GM21528 (cell line): ENCODE measurements around the gene NF1.
"Not testable (repeated sequence)": the region's sequence is repeated elsewhere in the genome, so short reads cannot be mapped to it uniquely, and the experiment has no call there.

Experiments
- ATAC-seq: cut with Tn5 transposase; IDR thresholded peaks from one replicate; pipeline ENCODE4 v1.9.1; 2021; ENCODE audit warnings: mild to moderate bottlenecking, moderate library complexity; ENCODE audit not compliant: unreplicated experiment, low FRiP score

NF1 gene

DNA sequence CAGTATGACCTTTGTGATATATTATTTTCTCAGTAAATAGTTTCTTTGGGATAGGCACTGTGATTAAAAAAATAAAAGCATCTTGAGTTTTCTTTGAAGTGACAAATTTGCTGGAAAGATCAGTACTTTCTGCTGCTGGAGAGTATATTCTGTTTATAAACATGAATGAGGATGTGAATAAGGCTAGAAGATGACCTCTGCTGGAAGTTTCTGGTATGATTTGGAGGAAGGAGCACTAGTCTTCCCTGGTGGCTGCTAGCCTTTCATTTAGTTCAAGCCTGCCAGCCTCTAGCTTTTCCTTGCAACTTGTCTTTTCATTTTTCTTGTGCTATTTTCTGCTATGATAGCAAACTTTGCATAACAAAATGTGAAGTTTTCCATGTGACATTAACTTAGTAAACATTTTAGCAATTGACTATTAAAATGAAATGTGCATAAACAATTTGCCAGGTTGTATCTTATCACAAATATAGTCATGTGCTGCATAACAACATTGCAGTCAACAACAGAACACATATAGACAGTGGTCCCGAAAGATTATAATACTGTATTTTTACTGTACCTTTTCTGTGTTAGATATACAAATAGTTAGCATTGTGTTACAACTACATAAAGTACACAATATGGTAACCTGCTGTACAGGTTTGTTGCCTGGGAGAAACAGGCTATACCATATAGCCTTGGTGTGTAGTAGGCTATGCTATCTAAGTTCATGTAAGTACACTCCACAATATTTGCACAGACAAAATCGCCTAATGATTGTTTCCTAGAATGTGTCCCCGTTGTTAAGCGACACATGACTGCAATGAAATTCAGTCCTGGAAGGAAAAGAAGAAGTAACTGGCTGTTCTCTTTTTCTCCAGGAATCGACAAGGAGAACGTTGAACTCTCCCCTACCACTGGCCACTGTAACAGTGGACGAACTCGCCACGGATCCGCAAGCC is 278.6 kb downstream of the NF1 start:
- no peak for ATAC-seq

DNA sequence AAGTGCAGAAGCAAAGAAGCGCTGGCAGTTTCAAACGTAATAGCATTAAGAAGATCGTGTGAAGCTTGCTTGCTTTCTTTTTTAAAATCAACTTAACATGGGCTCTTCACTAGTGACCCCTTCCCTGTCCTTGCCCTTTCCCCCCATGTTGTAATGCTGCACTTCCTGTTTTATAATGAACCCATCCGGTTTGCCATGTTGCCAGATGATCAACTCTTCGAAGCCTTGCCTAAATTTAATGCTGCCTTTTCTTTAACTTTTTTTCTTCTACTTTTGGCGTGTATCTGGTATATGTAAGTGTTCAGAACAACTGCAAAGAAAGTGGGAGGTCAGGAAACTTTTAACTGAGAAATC is 279.3 kb downstream of the NF1 start:
- ATAC-seq = no peak

DNA sequence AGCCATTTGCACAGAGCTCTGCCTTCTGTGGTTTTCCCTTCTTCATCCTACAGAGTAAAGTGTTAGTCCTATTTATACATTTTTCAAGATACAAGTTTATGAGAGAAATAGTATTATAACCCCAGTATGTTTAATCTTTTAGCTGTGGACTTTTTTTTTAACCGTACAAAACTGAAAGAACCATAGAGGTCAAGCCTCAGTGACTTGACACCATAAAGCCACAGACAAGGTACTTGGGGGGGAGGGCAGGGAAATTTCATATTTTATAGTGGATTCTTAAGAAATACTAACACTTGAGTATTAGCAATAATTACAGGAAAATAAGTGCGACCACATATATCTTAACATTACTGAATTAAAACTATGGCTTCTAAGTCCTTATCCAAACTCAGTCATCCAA is 279.7 kb downstream of the NF1 start:
- ATAC-seq = no peak

DNA sequence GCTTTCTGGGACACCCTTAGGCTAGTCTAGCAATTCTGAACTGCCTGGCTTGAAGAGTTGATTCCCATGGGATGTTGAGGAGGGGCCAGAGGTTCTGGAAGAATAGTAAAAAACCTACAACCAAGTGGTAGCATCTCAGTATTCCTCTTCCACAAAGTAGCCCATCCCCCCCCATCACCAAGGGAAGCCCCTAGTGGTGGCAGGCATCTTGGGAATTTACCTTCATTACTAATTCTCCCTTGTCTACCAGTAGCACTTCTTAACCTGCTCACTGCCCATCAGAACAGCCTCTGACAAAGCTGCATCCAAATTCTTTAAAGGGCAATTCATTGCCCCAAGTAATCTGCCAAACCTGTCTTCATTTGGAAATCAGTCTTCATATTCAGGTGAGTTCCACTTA is 283.9 kb downstream of the NF1 start:
- no peak for ATAC-seq

DNA sequence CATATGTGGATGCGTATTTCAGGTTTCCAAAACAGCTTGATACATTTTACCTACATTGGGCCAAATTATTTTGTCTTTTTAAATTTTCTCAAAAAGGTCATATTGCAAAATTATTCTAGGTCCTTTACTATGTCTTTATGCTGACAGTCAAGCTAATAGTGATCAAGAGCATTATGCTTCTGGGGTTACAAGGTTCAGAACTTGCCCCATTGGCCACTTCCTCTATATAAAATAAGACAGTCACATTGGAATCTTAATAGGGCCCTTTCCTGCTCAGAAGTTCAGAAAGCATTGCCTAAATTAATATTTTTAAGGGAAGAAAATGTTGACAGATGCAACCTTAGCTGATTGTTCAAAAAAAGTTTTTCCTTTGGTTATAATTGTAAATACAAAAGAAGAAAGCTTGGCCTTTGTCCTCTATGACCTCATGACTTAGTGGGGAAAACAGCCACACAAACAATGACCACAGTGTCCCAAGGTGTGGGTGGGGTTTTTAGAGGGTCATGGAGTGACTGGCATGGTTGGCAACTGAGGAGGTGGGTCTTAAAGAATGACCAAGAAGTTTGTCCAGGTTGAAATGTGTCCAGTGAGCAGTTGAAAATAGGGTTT is 284.9 kb downstream of the NF1 start:
- ATAC-seq = no peak

DNA sequence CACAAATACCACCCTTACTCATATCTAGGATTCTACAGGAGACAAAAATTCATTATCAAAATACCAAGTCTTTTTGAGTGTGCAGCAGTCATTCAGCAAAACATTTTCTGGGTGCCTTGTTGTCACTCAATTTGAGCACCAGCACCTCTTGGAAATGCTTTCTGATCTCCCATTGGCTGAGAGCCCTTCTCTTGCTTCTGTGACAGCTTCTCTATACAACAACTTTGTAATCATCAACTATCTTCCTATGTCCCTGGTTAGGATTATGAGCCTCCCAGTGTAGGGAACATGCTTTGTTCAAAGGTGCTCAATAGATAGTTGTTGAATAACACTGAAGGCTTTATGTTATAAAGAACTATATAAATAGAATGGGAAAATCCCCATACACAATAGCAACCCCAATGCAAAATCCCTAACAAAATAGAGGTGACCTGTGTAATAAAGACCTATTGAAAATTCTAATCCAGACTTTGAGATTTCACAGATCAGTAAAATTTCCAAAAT is 286.4 kb downstream of the NF1 start:
- ATAC-seq = no peak

DNA sequence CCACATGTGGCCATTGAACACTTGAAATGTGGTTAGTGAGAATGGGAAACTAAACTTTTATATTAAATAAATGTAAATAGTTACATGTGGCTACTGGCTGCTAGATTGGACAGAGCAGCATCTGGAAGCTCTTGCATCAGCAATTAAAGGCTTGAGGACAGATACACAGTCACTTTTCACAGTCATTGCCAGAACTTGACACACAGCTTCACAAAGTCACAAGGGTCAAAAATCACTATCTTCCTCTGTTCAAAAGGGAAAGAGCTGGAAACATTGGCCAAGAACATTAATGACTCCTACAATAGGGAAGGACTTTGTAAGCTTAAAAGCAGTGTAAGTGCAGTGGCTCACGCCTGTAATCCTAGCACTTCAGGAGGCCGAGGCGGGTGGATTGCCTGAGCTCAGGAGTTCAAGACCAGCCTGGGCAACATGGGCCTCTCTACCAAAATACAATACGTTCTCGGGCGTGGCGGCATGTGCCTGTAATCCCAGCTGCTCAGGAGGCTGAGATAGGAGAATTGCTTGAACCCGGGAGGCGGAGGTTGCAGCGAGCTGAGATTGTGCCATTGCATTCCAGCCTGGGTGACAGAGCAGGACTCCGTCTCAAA is 288.0 kb downstream of the NF1 start:
- not testable (repeated sequence) for ATAC-seq

DNA sequence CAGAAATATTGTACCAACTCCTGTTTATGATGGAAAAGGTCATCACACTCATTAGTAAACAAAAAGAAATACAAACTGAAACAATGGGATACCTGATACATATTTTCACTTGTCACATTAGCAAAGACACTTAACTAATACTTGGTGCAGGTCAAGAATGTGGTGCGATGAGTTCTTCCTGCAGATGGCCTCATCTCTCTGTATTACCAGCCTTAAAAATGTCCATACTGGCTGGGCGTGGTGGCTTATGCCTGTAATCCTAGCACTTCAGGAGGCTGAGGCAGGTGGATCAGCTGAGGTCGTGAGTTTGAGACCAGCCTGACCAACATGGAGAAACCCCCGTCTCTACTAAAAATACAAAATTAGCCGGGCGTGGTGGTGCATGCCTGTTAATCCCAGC is 288.7 kb downstream of the NF1 start:
- not testable (repeated sequence) for ATAC-seq

DNA sequence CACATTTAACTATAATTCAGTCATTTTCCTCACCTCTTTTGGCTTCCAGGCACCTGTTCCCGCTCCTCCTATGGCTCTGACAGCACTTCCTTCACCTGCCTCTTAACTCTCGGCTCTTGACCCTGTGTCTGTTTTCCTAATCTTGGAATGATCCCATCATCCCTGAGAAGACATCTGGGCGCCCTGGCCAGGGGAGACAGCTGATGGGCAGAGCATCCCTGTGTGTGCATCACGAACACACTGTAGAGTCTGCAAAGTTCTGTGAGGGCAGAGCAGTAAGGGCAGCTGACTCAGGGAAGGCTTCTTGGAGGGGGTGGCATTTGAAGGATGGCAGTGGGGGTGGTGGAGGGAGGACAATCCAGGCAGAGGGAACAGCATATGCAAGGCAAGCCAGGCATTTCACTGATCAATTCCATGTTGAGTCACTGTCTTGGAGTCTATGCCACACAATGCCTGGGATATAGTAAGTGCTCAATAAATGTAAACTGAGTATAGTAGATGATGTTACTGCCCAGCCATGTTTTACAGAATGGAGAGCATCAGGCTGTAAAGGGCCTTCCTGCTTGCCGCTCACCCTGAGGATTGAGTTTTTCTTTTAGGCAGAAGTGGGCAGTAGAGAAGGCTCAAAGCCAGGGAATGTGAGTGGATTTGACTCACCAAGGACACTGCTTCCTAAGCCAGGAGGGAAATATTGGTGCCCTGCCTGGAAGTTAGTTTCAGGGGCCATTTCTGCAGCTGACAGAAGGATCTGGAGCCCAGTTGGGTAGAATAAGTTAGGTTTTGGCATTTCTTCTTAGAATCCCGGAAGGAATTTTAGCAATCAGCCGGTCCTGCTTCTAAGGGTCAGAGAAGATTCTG is 290.9 kb downstream of the NF1 start:
- no peak for ATAC-seq

DNA sequence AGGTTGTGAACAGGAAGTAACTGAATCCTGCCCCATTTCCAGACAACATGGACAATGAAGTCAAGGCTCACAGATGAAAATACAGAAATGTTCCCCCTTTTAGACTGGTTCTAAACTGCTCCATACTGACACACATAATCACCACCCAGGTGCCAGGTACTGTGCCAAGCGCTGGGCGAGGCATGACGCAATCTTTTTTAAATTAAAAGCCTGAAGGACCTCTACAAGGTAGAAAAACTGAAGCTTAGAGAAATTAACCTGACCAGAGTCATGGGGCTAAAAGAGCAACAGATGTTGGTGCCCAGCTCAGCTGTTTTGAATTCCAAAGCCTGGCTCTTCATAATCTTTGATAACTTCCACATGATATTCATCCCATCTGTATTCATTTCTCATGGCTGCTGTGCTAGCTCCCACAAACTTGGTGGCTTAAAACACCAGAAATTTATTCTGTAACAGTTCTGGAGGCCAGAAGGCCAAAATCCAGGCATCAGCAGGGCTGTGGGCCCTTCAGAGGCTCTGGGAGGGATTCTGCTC is 291.8 kb downstream of the NF1 start:
- no peak for ATAC-seq

DNA sequence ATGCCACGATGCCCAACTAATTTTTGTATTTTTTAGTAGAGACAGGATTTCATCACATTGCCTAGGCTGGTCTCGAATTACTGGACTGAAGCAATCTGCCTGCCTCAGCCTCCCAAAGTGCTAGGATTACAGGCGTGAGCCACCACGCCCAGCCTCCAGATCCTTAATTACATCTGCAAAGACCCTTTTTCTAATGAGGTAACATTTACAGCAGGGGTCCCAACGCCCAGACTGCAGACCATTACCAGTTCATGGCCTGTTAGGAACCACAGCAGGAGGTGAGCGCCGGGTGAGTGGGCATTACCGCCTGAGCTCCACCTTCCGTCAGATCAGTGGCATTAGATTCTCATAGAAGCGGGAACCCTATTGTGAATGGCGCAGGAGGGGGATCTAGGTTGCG is 292.7 kb downstream of the NF1 start:
- ATAC-seq = no peak

DNA sequence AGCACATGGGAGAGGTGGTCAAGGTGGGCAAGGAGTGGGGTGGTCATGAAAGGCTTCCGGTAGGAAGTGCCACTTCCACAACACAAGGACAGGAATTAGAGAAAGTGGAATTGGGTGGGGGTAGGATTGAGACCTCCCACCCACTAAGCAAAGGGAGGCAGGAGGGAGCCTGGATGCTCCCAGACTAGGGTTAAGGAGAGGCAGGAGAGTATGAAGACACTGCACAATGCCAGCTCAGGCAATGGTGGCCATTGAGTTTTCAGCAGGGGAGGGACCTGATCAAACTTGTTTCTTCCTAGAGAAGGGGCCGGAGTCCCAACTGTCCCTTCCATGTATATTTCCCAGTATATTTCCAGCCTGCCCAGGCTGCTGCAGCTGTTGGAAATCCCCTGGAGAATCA is 293.6 kb downstream of the NF1 start:
- ATAC-seq = no peak

DNA sequence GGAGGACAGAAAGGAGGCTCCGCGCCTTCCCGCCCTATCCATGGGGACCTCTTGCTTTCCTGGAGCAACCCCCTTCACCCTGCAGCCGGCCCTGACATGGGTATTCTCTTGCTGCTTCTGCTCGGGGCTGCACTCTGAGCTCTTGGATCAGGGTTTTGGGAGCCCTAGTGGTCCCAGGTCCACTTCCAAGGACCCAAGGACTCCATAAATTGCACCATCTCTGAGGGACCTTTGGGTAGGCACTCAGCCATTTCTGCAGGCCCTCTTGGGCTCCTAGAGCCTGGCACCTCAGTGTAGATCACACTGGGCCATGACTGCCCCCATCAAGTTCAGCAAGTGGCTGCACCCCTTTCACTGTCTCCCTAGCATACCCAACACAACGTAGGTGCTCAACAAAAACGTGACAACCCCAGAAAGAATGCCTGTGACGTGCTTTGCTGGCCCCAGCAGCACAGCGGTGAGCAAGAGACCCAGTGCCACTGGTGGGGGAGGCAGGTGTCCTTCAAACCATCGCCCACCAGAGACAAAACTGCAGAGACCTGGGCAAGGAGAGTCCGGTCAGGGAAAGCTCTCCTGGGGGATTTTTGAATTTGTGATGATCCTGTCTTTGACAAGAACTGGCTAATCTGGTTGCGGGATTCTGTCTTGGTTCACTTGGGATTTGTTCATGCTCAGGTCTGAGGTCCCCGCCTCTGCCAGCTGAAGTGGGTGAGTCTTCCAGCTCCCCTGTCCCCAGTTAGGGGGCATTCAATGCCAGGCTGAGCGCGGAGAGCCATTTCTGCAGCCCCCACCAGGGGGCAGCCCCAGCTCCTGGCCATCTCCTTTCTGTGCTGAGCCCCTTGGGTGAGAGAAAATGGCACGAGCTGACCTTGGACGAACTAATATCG is 294.2 kb downstream of the NF1 start:
- ATAC-seq = no peak

DNA sequence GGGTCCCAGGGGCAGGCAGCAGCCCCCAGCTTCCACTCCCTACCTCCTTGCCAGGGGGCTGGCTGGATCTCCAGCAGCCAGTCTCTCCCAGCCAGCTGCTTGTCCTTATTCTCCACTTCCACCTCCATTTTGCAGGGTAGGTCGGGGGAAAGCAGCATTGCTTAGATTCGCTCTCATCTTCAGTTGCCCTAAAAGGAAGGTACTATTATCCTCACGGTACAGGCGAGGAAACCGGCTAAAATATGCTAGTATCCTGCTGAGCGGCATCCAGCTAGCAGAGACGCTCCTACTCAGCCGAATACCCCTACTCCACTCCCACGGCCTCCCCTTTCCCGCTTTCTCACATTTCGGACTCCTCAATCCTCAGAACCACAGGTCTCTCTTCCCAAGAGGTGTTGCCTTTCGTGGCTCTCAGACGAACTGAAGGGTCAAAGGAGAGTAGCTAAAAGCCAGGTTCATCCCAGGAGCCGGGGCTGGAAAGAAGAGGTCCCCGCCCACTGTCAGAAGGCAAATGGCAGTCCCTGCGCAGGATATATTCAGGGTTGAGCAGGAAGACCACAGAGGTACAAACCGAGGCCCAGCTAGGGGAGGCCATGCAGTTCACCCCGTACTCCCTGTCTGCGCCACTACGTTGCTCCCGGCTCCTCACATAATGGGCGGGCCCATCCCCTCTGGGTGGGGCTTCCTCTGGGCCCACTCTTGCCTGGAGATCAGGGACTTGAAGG is 295.0 kb downstream of the NF1 start:
- no peak for ATAC-seq

DNA sequence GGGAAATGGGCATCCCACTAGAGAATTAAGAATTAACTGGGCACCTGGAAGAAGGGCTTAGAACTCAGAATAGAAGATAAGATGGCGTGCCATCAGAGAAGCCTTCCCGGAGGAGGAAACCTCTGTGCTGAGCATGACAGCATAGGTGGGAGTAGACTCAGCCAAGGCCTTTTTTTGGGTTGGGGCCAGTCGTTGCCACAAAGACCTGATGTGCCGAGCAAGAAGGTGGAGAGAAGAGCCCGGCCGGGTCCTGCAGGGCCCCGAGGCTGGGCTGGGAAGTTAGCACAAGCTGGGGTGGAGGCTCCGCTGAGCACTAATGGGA is 295.6 kb downstream of the NF1 start:
- ATAC-seq = no peak

DNA sequence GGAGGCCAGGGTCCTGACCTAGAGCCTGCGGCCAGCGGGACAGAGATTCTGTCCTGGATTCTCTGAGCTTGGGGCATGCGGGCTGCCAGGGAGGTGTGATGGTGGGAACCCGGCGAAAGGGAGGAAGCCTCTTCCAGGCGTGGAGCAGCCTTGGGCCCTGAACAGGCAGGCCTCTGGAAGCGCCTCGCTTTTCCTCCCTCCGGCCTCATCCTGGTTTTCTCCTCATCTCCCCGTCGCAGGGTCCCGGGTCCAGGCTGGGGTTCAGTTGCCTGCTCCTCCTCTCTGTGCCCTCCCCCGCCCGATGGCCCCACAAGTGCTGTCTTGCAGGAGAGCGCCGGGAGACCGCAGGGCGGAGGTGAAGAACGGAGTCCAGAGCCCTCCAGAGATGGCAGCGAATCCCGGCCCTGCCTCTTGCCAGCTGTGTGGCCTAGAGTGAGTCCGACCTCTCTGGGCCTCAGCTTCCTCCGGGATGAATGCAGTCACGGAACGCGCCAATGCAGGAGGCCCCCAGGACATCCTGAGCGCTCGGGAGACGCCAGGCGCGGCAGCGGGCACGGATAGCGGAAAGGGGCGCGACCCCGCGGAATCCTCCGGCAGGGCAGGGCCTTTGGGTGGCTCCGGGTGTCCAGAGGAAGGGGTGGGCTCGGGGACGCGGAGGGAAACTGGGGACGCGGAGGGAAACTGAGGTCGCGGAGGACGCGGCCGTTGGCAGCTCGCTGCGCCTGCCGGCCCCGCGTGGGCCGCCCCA is 296.1 kb downstream of the NF1 start:
- ATAC-seq = no peak

DNA sequence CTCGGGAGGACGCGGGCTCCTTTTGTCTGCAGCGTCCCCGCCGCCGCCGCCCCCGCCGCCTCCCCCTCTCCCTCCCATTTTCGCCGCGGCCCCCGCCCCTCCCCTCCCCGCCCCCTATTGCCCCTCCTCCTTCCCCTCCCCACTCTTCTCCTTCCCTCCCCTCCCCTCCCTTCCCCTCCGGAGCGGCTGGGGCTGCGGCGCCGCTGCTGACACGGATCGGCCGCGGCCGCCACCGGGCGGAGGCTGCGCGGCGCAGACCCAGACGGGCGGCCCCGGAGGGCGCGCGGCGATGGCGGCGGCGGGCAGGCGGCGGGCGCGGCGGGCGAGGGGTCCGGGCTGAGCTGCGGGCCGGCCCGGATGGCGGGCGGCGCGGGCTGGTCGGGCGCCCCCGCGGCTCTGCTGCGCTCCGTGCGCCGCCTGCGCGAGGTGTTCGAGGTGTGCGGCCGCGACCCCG is 296.7 kb downstream of the NF1 start, which contains the start of gene RAB11FIP4:
TSS of gene RAB11FIP4 (plus strand) at position 180 of the 454 bp plus-strand sequence. CDS start at position 358, 178 bp downstream.
- ATAC-seq = no peak
